GM23248 (cell line): ENCODE results near the gene WBP11.

Source experiments
- EZH2 ChIP-seq: fragments of 200-600 bp; sonication (generic); IDR thresholded peaks from 2 replicates; pipeline ENCODE4 v1.6.1; 2018; ENCODE audit warnings: antibody characterized with exemption, mild to moderate bottlenecking; ENCODE audit not compliant: insufficient read depth, poor library complexity, severe bottlenecking
- EZH2phosphoT487 ChIP-seq: fragments of 200-600 bp; sonication (generic); IDR thresholded peaks from 2 replicates; pipeline ENCODE4 v1.6.1; 2018; ENCODE audit warnings: antibody characterized with exemption, moderate library complexity, mild to moderate bottlenecking, low read depth; ENCODE audit not compliant: insufficient read depth

DNA sequence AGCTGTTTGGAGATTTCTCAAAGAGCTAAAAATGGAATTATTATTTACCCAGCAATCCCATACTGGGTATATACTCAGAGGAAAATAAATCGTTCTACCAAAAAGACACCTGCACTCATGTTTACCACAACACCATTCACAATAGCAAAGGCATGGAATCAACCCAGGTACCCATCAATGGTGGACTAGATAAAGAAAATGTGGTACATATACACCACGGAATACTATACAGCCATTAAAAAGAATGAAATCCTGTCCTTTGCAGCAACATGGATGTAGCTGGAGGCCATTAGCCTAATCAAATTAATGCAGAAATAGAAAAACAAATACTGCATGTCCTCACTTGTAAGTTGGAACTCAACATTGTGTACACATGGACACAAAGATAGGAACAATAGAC lies 37.9 kb downstream of the WBP11 start:
- TF ChIP-seq EZH2phosphoT487 (no peak), EZH2 (no peak)
